ENCODE data around the gene USP32.

The USP32 gene

DNA sequence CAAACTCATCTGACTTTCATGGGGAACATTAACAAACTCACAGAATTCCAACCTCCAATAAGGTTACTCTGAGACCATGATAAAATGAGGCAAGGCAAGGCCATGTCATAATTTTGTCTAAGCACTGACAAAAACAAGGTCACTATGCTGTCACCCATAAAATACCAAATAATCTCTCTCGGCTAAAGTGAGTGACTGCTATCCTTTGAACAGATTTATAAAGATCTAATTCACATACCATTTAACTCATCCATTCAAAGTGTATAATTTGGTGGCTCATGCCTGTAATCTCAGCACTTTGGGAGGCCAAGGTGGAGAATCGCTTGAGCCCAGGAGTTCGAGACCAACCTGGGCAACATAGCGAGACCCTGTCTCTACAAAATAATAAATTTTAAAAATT lies 262.8 kb downstream of the USP32 start:
- no peak for DNase-seq (ENCODE audit: low read depth)

Measured in activated T-helper 1 cell treated with Interleukin-2 at 50 U/mL for 16 hours (primary cell).